GM12878 (cell line): ENCODE measurements around the gene YTHDF2. TPM values are rescaled to one million over a fixed set of nuclear protein-coding genes. Genes with fewer than 3 reads are reported as not detected.
"Not testable (repeated sequence)": the region's sequence is repeated elsewhere in the genome, so short reads cannot be mapped to it uniquely, and the experiment has no call there.

Experiments
- ATAC-seq: fragments of 200-7000 bp; cut with Tn5 transposase; 3 replicates; pipeline ENCODE4 v1.9.1; 2020; ENCODE audit warnings: mild to moderate bottlenecking, moderate library complexity
- BruUV-seq: library from RNA; stranded (reverse); fragments of 400-500 nt; replicated peaks from 2 replicates; lab custom pipeline; 2021; lab: Mats Ljungman, UMichigan
- CTCF ChIA-PET: fragments of 300-600 bp; sonication (Branson Sonifier 250); formaldehyde crosslinking; extraction: SDS; loops from one replicate; lab custom pipeline; 2021; ENCODE audit warnings: inconsistent platforms; lab: Yijun Ruan, JAX
- POLR2A ChIA-PET: fragments of 350-600 bp; formaldehyde crosslinking; extraction: SDS; loops from one replicate; lab custom pipeline; 2021; ENCODE audit warnings: inconsistent platforms; lab: Charles Lee
- RAD21 ChIA-PET: fragments of 300-600 bp; sonication (Branson Sonifier 250); formaldehyde crosslinking; loops from one replicate; lab custom pipeline; 2023; ENCODE audit warnings: antibody characterized with exemption; ENCODE audit not compliant: unreplicated experiment; lab: Charles Lee
- SMC1A ChIA-PET: fragments of 300-600 bp; sonication (Branson Sonifier 250); formaldehyde crosslinking; loops from one replicate; lab custom pipeline; 2023; ENCODE audit not compliant: unreplicated experiment, uncharacterized antibody; lab: Charles Lee
- DNase-seq: peaks from one replicate; pipeline ENCODE4 v3.0.0-alpha.2; 2011; ENCODE audit warnings: low read depth, low spot score
- FAIRE-seq: peaks from 3 replicates; lab custom pipeline; 2011; peaks lifted over from hg19 to GRCh38; lab: Jason Lieb, UNC
- H2AFZ ChIP-seq: 2 replicates; pipeline ENCODE4 v1.6.0; 2011; ENCODE audit warnings: low read depth, low read length, control low read depth; ENCODE audit not compliant: control insufficient read depth
- H3K27ac ChIP-seq: 2 replicates; pipeline ENCODE4 v1.5.1; 2011; ENCODE audit warnings: control low read depth; ENCODE audit not compliant: control insufficient read depth, insufficient read depth
- H3K27me3 ChIP-seq, 2 experiments: replicated peaks in 1 of 2; 2 replicates each; pipeline versions ENCODE4 v1.6.0 to v1.6.1; 2011; ENCODE audit warnings: low read length in 1 of 2; ENCODE audit not compliant: control insufficient read depth in 2 of 2, insufficient read depth in 2 of 2
- H3K36me3 ChIP-seq, 2 experiments: 2 replicates each; pipeline ENCODE4 v1.5.1; 2011; ENCODE audit warnings: low read length in 1 of 2; ENCODE audit not compliant: control insufficient read depth in 2 of 2, insufficient read depth in 2 of 2
- H3K4me1 ChIP-seq: 2 replicates; pipeline ENCODE4 v1.6.1; 2011; ENCODE audit warnings: mild to moderate bottlenecking, low read length, moderate library complexity, mixed read lengths; ENCODE audit not compliant: control insufficient read depth, insufficient read depth
- H3K4me2 ChIP-seq: 2 replicates; pipeline ENCODE4 v1.6.0; 2011; ENCODE audit warnings: control low read depth; ENCODE audit not compliant: control insufficient read depth, insufficient read depth
- H3K4me3 ChIP-seq: fragments of 200-600 bp; sonication (generic); 2 replicates; pipeline ENCODE4 v1.5.1; 2016
- H3K79me2 ChIP-seq: 2 replicates; pipeline ENCODE4 v1.6.0; 2011; ENCODE audit warnings: low read length; ENCODE audit not compliant: control insufficient read depth, insufficient read depth
- H3K9ac ChIP-seq: 2 replicates; pipeline ENCODE4 v1.8.0; 2011; ENCODE audit warnings: low read length, control low read depth, mixed read lengths; ENCODE audit not compliant: control insufficient read depth, insufficient read depth
- H3K9me3 ChIP-seq: replicated peaks from 3 replicates; pipeline ENCODE4 v1.5.1; 2011; ENCODE audit warnings: mild to moderate bottlenecking, low read length; ENCODE audit not compliant: control insufficient read depth, insufficient read depth
- H4K20me1 ChIP-seq: 2 replicates; pipeline ENCODE4 v1.6.0; 2011; ENCODE audit not compliant: control insufficient read depth, insufficient read depth
- EZH2 ChIP-seq: IDR thresholded peaks from 2 replicates; pipeline ENCODE4 v1.6.1; 2012; ENCODE audit warnings: low read depth, mild to moderate bottlenecking, control low read depth, inconsistent platforms, low read length, borderline replicate concordance; ENCODE audit not compliant: control insufficient read depth
- KLF5 ChIP-seq: fragments of 450-650 bp; IDR thresholded peaks from 2 replicates; pipeline ENCODE4 v1.6.1; 2014; ENCODE audit warnings: mild to moderate bottlenecking; ENCODE audit not compliant: partially characterized antibody
- LARP7 ChIP-seq: fragments of 450-650 bp; IDR thresholded peaks from 2 replicates; pipeline ENCODE4 v1.6.1; 2017; ENCODE audit warnings: mild to moderate bottlenecking
- NFYB ChIP-seq: IDR thresholded peaks from 2 replicates; pipeline ENCODE4 v1.6.1; 2011; ENCODE audit warnings: low read depth, mild to moderate bottlenecking, low read length, improper control_type of control experiment, moderate library complexity; ENCODE audit not compliant: insufficient read depth
- NRF1 ChIP-seq: conservative IDR thresholded peaks from 2 replicates; pipeline ENCODE4 v1.6.1; 2011; ENCODE audit warnings: mild to moderate bottlenecking, low read depth, low read length, improper control_type of control experiment
- SMC3 ChIP-seq: IDR thresholded peaks from 2 replicates; pipeline ENCODE4 v1.6.1; 2011; ENCODE audit warnings: low read length, improper control_type of control experiment, borderline replicate concordance
- WGBS: methylation state at CpG from one replicate; pipeline ENCODE4 v1.1.6; 2016; ENCODE audit warnings: low lambda C conversion rate; ENCODE audit not compliant: insufficient replicate concordance, insufficient coverage; ENCODE audit errors: missing lambda C conversion rate; 5-methylcytosine and 5-hydroxymethylcytosine counted together
- in situ Hi-C: fragments of 300-500 bp; cut with MboI; formaldehyde crosslinking; loops from 9 replicates; pipeline ENCODE4 v1.14.3; 2018; ENCODE audit warnings: mixed read lengths
- intact Hi-C: fragments of 100-400 bp; cut with micrococcal nuclease; formaldehyde crosslinking; loops from one replicate; pipeline ENCODE4 v1.14.2; 2022; ENCODE audit not compliant: unreplicated experiment
- polyA plus RNA-seq, 11 experiments: library from polyadenylated mRNA; depleted of rRNA in 4 of 11; unstranded in 6 of 11; stranded (reverse) in 5 of 11; fragments of >200 nt; fragmentation: Nextera tagmentation in 4 of 11; fragmentation: Illumina TruSeq in 1 of 11; extraction: Ambion mirVana in 4 of 11; extraction: Trizol in 1 of 11; gene quantifications; 1 replicate in 1 of 11; 2 replicates in 10 of 11; pipeline versions ENCODE4 v1.2.1 to v1.2.3, GENCODE V29; 2011 to 2016; ENCODE audit warnings: inconsistent platforms in 2 of 11, missing spikeins in 2 of 11, low read depth in 1 of 11
- total RNA-seq, 4 experiments: library from RNA; depleted of rRNA in 3 of 4; stranded (reverse); fragments of >200 nt in 3 of 4; fragmentation: Illumina TruSeq in 1 of 4; extraction: Trizol in 1 of 4; gene quantifications; 2 replicates each; pipeline versions ENCODE4 v1.2.1 to v1.2.3, GENCODE V29; 2013 to 2021

Gene YTHDF2
- total and polyA plus RNA-seq, 10 of the 15 experiments (the other 5 are each of a cell fraction or from before 2014, with no cell fraction given): 42.4 to 121 (median 66.9) TPM

DNA sequence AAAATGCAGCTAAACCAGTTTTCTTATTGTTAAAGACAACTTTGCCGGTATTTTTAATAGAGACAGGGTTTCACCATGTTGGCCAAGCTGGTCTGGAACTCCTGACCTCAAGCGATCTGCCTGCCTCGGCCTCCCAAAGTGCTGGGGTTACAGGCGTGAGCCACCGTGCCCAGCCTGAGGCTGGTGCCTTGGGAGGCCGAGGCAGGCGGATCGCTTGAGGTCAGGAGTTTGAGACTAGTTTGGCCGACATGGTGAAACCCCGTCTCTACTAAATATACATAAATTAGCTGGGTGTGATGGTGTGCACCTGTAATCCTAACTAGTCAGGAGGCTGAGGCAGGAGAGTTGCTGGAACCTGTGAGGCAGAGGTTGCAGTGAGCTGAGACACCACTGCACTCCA is 35.2 kb downstream of the YTHDF2 start:
- H3K4me3 ChIP-seq, H3K27ac ChIP-seq, intact Hi-C loops, H2AFZ ChIP-seq, H3K79me2 ChIP-seq, in situ Hi-C loops, FAIRE-seq, H4K20me1 ChIP-seq, H3K4me2 ChIP-seq, H3K9me3 ChIP-seq, POLR2A ChIA-PET, H3K9ac ChIP-seq, H3K4me1 ChIP-seq, H3K27me3 ChIP-seq, BruUV-seq, DNase-seq, ATAC-seq: not testable (repeated sequence)
- 92% methylated on average over 10 of the region's 10 CpGs for WGBS
- CTCF ChIA-PET: interaction anchor here (1.1 kb wide), 2 partner anchors 13 to 105 kb away, joined by 4 to 5 read pairs; no protein-coding TSS in a partner anchor
- H3K36me3 ChIP-seq: peaks cover 0 to 16% of the 10 kb centered on the region in 2 experiments
- RAD21 ChIA-PET: interaction anchor here (0.9 kb wide), 1 partner anchor 13 kb away, joined by 3 read pairs; no protein-coding TSS in a partner anchor
- SMC1A ChIA-PET: interaction anchor here (0.7 kb wide), 1 partner anchor 462 kb away, joined by 3 read pairs; no protein-coding TSS in a partner anchor

DNA sequence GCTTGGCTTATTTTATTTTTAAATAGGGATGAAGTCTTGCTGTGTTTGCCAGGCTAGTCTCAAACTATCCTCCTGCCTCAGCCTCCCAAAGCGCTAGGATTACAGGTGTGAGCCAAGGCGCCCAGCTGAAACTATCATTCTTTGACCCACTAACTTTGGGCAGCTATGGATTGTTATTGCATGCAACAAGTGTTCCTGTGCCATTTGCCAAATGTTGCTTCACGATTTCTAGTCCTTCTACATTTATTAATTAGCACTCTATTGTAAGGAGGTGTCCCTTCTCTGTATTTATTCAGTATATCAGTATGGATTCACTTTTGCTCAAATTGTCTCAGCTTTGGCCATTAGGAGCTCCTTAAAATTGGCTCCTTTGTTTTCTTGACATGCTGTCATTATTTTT is 36.4 kb downstream of the YTHDF2 start:
- FAIRE-seq: no peak
- CTCF ChIA-PET: interaction anchor here (0.5 to 4.0 kb wide), 2 partner anchors 104 to 128 kb away, joined by 3 to 36 read pairs; no protein-coding TSS in a partner anchor

More for the DNA sequence above, 36.4 kb downstream of the YTHDF2 start:
- no peak overlapping the region for H2AFZ ChIP-seq
- peaks cover 0 to 16% of the 10 kb centered on the region in 2 experiments for H3K36me3 ChIP-seq
- ChIA-PET SMC1A (no interaction called here), RAD21 (no interaction called here), POLR2A (no interaction called here)
- no TSS peak for BruUV-seq
- 97% methylated on average over 3 of the region's 3 CpGs for WGBS
- in situ Hi-C loops: no loop called here
- H3K27ac ChIP-seq: no peak overlapping the region
- H3K79me2 ChIP-seq: peaks cover 4% of the 10 kb centered on the region; the same call in 1 of the 2 replicates
- H3K27me3 ChIP-seq: no peaks in the 10 kb centered on the region
- DNase-seq: no peak
- H3K4me1 ChIP-seq: no peaks in the 10 kb centered on the region
- no peaks in the 10 kb centered on the region for H3K9me3 ChIP-seq
- no peaks in the 10 kb centered on the region for H4K20me1 ChIP-seq
- TF ChIP-seq SMC3: no peak
- no peak for TF ChIP-seq LARP7
- no peak for TF ChIP-seq NFYB
- TF ChIP-seq KLF5: no peak
- TF ChIP-seq EZH2: no peak
- TF ChIP-seq NRF1: no peak
- TF ChIP-seq, all 136 proteins: peak for 0
- no peak for ATAC-seq
- intact Hi-C loops: no loop called here
- Histone ChIP-seq H3K4me3 (no peak overlapping the region), H3K4me2 (no peak overlapping the region), H3K9ac (no peak overlapping the region)
